ENCODE measurements around the gene AQP5. TPM values are rescaled to one million over a fixed set of nuclear protein-coding genes. Genes with fewer than 3 reads are reported as not detected.

The AQP5 gene
- total RNA-seq, 4 donors from 2014 or later = not detected

GRCh38 chr12:49923035-49923644, 38.5 kb upstream of the AQP5 start:
- Histone ChIP-seq H3K27me3 (no peaks in the 10 kb centered on the region), H3K36me3 (no peaks in the 10 kb centered on the region), H3K27ac (peak overlapping the region in 1 of 4 donors; percentile 9), H3K4me1 (no peaks in the 10 kb centered on the region), H3K9me3 (no peaks in the 10 kb centered on the region), H3K4me3 (no peak overlapping the region)
- no peak for DNase-seq
- TF ChIP-seq POLR2A (IDR thresholded peaks at IDR 0.05) = no peak
- TF ChIP-seq CTCF (IDR thresholded peaks at IDR 0.05) = no peak

- no peaks in the 10 kb centered on the region for H3K9me3 ChIP-seq
- H3K27me3 ChIP-seq = no peaks in the 10 kb centered on the region
- no peak overlapping the region for H3K27ac ChIP-seq
- no peak overlapping the region for H3K4me3 ChIP-seq
- no peaks in the 10 kb centered on the region for H3K36me3 ChIP-seq
- H3K4me1 ChIP-seq = no peaks in the 10 kb centered on the region
- DNase-seq = peak in 1 of 3 donors; percentile 29
- no peak for TF ChIP-seq POLR2A (IDR thresholded peaks at IDR 0.05)
- TF ChIP-seq CTCF (IDR thresholded peaks at IDR 0.05) = no peak
Measured at GRCh38 chr12:49923880-49924556, 37.7 kb upstream of the AQP5 start.

GRCh38 chr12:49924628-49925246, 36.9 kb upstream of the AQP5 start:
- Histone ChIP-seq H3K27ac (no peak overlapping the region), H3K36me3 (no peaks in the 10 kb centered on the region), H3K4me1 (no peaks in the 10 kb centered on the region), H3K27me3 (no peaks in the 10 kb centered on the region), H3K9me3 (no peaks in the 10 kb centered on the region), H3K4me3 (no peak overlapping the region)
- peak in 1 of 3 donors; percentile 7 for DNase-seq
- TF ChIP-seq CTCF (IDR thresholded peaks at IDR 0.05) (no peak), POLR2A (IDR thresholded peaks at IDR 0.05) (no peak)

GRCh38 chr12:49925433-49926204, 36.1 kb upstream of the AQP5 start:
- Histone ChIP-seq H3K9me3 (no peaks in the 10 kb centered on the region), H3K4me3 (no peak overlapping the region), H3K36me3 (no peaks in the 10 kb centered on the region), H3K27me3 (no peaks in the 10 kb centered on the region), H3K4me1 (no peaks in the 10 kb centered on the region), H3K27ac (no peak overlapping the region)
- TF ChIP-seq POLR2A (IDR thresholded peaks at IDR 0.05) (no peak), CTCF (IDR thresholded peaks at IDR 0.05) (no peak)
- peak in 1 of 3 donors; percentile 9 for DNase-seq

GRCh38 chr12:49928471-49928870, 33.2 kb upstream of the AQP5 start:
- H3K27me3 ChIP-seq = no peaks in the 10 kb centered on the region
- no peaks in the 10 kb centered on the region for H3K36me3 ChIP-seq
- peak in 1 of 3 donors; percentile 22 for DNase-seq
- no peak overlapping the region for H3K27ac ChIP-seq
- TF ChIP-seq POLR2A (IDR thresholded peaks at IDR 0.05) = no peak
- TF ChIP-seq CTCF (IDR thresholded peaks at IDR 0.05) = no peak
- no peaks in the 10 kb centered on the region for H3K9me3 ChIP-seq
- no peaks in the 10 kb centered on the region for H3K4me1 ChIP-seq
- no peak overlapping the region for H3K4me3 ChIP-seq
